Astrocyte of the cerebellum (primary cell): ENCODE data around the gene PPP3CA.

Experiments
- DNase-seq: peaks from one replicate; pipeline ENCODE4 v3.0.0-alpha.2; 2011; ENCODE audit warnings: low read depth
- H3K4me3 ChIP-seq: 2 replicates; pipeline ENCODE4 v1.5.1; 2011; ENCODE audit warnings: mild to moderate bottlenecking, low read depth, low read length, moderate library complexity
- in situ Hi-C: cut with HindIII; loops from 2 replicates; pipeline ENCODE4 v1.10.0; 2017; ENCODE audit warnings: low sequenced_read_pairs
- TF ChIP-seq, protein P1 (sequence below): IDR thresholded peaks from 2 replicates; pipeline ENCODE4 v1.5.1; 2012; ENCODE audit warnings: low read length, low read depth, moderate library complexity, mild to moderate bottlenecking; ENCODE audit errors: missing control alignments

The PPP3CA gene

DNA sequence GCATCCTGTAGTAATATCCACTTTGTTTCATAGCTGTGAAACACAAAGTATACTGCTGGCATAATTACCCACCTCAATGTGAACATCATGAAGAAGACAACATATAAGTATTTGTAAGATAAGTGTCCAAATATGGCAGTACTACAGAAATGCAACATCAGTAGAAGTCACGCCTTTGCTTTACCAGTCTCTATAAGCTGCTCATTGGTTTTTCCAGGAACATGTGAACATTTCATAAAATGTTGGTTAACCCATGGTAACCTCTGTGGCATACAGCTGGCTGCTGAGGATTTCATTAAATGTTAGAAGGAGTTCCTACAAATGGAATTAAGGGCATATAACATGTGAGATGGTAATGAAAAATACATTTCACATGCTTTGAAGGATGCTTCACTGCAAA is 77.6 kb downstream of the PPP3CA start:
- no peak for DNase-seq

DNA sequence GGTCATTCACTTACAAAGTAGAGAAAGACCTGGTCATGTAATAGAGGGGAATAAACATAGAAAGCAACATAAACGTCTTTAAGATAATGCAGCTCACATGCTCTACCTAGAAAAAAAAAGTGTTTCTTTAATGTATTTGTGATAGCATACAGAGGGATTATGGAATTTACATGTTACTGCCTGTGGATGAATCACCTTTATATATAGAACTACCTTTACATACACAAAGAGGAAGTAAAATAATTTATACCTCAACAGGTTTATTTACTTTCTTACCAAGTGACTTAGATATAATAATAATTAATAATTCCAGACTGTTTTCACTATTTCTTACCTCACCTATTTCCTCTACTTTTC is 81.5 kb downstream of the PPP3CA start:
- no peak for DNase-seq
- TF ChIP-seq, protein P1, sequence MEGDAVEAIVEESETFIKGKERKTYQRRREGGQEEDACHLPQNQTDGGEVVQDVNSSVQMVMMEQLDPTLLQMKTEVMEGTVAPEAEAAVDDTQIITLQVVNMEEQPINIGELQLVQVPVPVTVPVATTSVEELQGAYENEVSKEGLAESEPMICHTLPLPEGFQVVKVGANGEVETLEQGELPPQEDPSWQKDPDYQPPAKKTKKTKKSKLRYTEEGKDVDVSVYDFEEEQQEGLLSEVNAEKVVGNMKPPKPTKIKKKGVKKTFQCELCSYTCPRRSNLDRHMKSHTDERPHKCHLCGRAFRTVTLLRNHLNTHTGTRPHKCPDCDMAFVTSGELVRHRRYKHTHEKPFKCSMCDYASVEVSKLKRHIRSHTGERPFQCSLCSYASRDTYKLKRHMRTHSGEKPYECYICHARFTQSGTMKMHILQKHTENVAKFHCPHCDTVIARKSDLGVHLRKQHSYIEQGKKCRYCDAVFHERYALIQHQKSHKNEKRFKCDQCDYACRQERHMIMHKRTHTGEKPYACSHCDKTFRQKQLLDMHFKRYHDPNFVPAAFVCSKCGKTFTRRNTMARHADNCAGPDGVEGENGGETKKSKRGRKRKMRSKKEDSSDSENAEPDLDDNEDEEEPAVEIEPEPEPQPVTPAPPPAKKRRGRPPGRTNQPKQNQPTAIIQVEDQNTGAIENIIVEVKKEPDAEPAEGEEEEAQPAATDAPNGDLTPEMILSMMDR = no peak
- no peak overlapping the region for H3K4me3 ChIP-seq
- in situ Hi-C loops = no loop called here

More for the DNA sequence above, 77.6 kb downstream of the PPP3CA start:
- TF ChIP-seq, protein P1 = no peak
- in situ Hi-C loops = no loop called here
- H3K4me3 ChIP-seq = no peak overlapping the region

DNA sequence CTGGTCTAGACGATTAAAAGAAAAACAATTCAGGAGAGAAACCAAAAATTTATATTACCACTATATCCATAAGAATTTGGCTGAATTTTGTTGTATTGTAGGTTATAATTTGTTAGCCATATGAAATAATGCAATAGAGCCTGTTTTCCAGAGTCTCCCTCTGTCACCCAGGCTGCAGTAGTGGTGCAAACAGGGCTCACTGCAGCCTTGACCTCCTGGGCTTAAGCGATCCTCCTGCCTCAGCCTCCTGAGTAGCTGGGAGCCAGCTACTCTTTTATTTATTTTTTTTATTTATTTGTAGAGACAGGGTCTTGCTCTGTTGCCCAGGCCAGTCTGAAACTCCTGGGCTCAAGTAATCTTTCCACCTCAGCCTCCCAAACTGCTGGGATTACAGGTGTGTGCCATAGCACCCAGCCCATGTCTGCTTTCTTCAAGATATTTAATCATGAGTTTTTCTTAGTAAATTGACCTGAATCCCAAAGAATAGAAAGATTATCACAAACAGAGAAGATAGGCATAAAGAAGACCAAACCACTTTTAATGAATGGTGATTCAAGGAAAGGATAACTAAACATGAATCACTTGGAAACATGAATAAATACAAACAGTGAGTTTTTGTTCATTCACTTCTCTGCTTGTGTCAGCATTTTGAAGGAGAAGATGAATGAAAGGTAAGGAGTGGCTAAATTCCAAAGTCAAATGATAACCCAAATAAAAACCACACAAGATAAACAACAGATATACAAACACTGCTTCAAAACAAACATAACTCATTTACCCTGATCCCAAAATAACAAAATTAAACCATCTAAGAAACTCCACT is 82.1 kb downstream of the PPP3CA start:
- in situ Hi-C loops = no loop called here
- no peak overlapping the region for H3K4me3 ChIP-seq
- DNase-seq = no peak
- TF ChIP-seq, protein P1 = no peak

DNA sequence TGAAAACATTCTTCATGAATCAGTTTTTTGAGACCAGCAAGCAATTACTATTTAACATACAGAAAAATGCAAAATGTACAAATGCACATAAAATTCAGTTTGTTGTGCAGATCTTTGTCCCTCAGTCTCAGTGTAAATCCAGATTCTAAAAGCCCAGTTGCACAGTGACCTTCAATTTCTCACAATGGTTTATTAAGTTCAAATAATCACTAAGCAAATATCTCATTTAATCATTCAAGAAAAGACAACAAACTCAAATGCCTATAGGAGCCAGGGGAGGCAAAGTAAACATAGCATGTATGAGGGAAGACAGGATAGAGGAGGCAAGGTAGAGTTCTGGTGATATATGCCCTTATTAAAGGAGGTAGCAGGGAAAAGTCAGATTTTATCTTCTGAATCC is 82.8 kb downstream of the PPP3CA start:
- DNase-seq = no peak
- H3K4me3 ChIP-seq = no peak overlapping the region
- in situ Hi-C loops = no loop called here
- TF ChIP-seq, protein P1 = no peak

DNA sequence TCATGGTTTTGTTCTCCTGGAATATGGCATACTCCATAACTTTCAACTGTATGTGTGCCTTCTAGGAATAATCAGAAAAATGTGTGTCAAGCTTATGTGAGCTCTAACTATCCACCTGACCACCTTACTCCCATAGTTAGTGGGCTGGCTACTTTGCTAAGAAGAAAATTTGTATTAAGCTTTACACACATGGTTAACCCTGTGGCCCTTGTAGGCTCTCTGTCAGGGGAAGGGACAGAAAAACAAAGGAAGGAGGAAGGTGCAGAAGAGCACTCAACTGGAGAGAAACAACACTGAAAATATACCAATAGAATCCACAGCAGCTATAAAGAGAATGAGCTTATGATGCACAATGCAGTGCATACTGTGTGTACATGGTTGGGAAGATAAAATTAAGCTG is 84.6 kb downstream of the PPP3CA start:
- no peak for DNase-seq
- in situ Hi-C loops = no loop called here
- TF ChIP-seq, protein P1 = no peak
- H3K4me3 ChIP-seq = no peak overlapping the region

DNA sequence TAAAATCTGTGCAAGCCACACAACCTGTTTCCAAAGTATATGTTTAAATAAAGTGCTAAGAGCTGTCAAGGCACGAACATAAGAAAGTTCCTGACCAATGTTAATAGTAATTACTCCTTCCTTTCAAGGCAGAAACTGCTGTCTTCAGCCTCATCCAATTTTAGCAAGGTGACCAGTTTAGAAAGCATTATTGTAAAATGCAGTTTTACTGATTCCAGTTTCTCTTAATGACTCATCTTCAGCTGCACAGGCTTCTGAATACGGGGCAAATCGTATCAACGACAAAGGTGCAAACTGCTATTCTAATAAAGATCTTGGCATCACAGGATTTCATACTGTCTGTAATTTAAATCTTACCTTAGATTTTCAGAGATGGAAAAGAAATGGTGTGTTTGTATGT is 87.5 kb downstream of the PPP3CA start:
- DNase-seq = no peak
- no peak overlapping the region for H3K4me3 ChIP-seq
- in situ Hi-C loops = no loop called here
- TF ChIP-seq, protein P1 = no peak

DNA sequence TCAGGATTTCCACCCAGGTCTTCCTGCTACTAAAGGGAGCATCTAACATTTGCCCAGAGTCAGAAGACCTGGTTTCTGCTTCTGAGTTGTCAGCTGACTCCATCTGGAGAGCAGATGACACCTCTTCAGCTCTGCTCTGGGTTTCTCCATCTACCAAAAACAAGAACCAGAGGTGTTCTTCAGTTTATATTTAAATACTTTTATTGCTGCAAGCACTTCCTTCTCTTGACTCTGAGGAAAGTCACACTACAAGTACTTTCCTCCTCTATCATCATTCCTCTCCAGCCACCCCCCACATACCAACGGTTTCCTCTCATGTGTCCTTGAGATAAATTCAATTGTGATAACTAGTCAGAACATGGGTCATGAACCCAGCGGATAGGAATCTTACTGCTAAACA is 88.4 kb downstream of the PPP3CA start:
- in situ Hi-C loops = no loop called here
- H3K4me3 ChIP-seq = no peak overlapping the region
- TF ChIP-seq, protein P1 = no peak
- DNase-seq = no peak
